GM12892 (cell line): ENCODE data around the gene ST3GAL5.

ENCODE experiments used
- DNase-seq: peaks from one replicate; pipeline ENCODE4 v3.0.0; 2011; ENCODE audit not compliant: insufficient read length
- FAIRE-seq: peaks from 2 replicates; lab custom pipeline; 2011; peaks lifted over from hg19 to GRCh38; lab: Jason Lieb, UNC
- POLR2A ChIP-seq: IDR thresholded peaks from 2 replicates; pipeline ENCODE4 v1.6.1; 2011; ENCODE audit warnings: low read depth, low read length, control low read depth
- POLR2AphosphoS5 ChIP-seq: IDR thresholded peaks from 2 replicates; pipeline ENCODE4 v1.6.1; 2011; ENCODE audit warnings: low read depth, low read length, control low read depth
- TAF1 ChIP-seq: IDR thresholded peaks from 2 replicates; pipeline ENCODE4 v1.6.1; 2011; ENCODE audit warnings: low read depth, mild to moderate bottlenecking, control low read depth, low read length, borderline replicate concordance

The ST3GAL5 gene

DNA sequence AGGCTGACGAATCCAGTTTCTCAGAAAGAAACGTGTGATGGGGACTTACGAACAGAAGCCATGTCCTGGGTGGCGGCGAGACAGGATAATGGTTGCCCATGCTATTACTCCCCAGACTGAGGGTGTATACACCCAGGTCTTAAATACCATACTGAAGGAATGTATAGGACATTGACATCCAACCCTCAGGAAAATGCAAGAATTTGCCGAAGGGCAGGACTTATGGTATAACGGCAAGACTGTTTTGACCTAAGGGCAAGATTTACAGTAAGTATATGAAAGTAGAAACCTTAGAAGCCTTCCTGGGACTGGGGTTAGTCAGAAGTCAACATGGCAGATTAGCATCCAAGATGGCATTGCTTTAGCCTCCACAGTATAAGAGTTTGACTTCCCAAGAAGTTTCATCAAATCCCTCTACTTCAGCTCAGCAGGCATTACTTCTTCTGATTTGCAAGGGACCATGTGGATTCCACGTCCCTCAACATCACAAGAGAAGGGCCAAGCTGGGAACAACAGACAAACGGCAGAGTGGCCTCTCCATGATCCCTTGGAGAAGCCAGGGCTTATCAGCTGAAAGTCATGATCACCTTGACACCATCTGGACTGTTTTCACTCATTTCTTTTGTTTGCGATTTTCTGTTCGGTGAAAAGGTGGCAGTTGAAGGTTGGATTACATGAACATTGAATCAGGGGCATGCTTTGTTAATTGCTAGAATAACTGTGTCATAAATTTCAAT is 21.1 kb downstream of the ST3GAL5 start:
- no peak for TF ChIP-seq POLR2AphosphoS5
- TF ChIP-seq POLR2A, result no peak
- no peak for TF ChIP-seq TAF1
- FAIRE-seq, result no peak
- DNase-seq, result no peak

GRCh38 chr2:85867121-85867520 is 21.7 kb downstream of the ST3GAL5 start:
- TF ChIP-seq TAF1, result no peak
- TF ChIP-seq POLR2A, result no peak
- TF ChIP-seq POLR2AphosphoS5, result no peak
- DNase-seq (no peak), FAIRE-seq (no peak)

DNA sequence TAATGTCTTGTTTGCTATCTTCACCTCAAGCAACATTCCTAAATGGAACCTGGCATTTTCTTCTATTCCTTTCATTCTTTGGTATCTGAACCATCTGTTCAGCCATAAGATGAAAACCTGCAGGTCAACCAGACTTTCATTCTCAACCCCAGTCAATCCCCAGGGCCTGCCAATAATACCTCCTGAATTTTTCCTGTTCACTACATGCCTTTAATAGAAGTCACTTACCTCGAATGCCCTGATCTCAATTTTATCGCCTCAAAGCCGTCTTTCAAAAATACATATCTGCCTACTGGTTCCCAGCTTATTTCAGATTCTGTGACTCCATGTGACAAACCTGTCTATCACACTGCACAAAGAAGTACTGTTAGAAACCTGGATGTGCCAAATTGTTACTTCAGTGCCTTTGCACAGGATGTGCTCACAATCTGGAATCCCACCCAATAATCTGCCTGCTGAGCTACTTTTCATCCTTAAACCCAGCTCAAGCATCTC is 22.6 kb downstream of the ST3GAL5 start:
- TF ChIP-seq TAF1 (no peak), POLR2AphosphoS5 (no peak), POLR2A (no peak)
- FAIRE-seq (no peak), DNase-seq (no peak)

DNA sequence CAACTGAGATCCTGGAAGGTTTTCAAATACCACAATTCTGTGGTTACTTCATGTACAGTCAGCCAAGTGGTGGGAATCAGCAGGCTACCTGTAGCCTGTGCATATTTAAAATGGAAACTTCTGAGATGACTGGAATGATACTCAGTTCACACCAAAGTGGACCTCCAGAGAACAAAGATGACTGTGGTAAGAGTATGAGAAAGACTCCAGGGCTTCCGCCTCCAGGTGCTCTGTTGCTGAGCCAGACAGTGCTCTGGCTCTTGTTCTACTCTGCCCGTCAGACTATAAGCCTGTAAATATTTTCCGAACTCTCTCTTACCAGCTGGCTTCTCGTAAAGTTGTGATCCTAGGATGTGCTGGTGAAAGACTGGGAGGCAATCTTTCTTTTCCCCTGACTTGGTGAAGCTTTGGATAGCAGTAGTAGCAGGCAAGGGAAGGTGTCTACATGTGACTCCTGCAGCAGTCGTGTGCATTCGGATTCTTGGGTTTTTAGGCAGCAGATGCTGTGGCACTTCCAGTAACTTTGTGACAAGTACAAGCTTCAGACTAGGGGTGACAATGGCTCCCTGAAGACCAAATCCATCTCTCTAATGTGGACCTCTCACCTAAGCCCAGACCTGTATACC is 23.1 kb downstream of the ST3GAL5 start:
- TF ChIP-seq POLR2AphosphoS5 (no peak), TAF1 (no peak), POLR2A (no peak)
- no peak for DNase-seq
- FAIRE-seq, result no peak

GRCh38 chr2:85864654-85865053 is 24.1 kb downstream of the ST3GAL5 start:
- FAIRE-seq, result no peak
- TF ChIP-seq POLR2AphosphoS5 (no peak), TAF1 (no peak), POLR2A (no peak)
- DNase-seq, result no peak

DNA sequence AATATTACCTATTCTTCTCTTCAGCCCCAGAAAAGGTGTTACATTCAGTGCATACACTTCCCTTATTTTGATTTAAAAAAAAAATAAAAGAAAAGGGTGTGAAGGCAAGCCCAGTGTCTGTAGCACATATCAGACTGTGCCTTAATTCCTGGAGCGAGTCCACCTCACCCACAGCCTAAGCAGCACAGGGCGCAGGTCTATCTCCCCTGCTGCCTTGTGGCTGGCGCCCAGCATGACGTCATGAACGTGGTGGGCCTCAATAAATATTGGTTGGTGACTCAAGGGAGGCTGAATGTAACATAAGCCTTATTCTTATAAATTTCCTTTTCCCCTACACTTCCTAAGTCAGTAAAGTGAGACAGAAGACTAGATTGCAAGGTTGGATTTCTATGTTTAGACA is 26.4 kb downstream of the ST3GAL5 start:
- no peak for FAIRE-seq
- DNase-seq, result no peak
- TF ChIP-seq POLR2A (no peak), TAF1 (no peak), POLR2AphosphoS5 (no peak)

DNA sequence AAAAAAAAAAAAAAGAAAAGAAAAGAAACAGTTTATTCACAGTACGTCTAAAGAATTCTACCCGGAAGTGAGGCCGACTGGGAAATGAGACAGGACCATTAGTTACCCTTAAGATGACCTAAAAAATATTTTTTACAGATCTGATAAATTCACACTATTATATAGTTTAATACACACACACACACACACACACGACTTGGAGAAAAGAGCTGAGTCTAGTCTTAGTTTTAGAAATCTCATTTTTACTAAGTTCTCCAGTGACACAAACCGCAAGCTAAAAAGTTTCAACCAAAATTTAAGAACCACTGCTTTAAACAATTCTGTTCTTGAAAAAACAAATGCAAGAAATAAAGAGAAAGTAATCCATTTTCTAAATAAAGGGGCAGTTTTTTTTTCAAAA is 27.1 kb downstream of the ST3GAL5 start:
- DNase-seq, result no peak
- FAIRE-seq, result no peak
- TF ChIP-seq POLR2AphosphoS5 (no peak), POLR2A (no peak), TAF1 (no peak)

GRCh38 chr2:85861180-85861579 is 27.6 kb downstream of the ST3GAL5 start:
- FAIRE-seq, result peak; percentile 50
- TF ChIP-seq TAF1, result no peak
- TF ChIP-seq POLR2AphosphoS5, result no peak
- TF ChIP-seq POLR2A, result no peak
- no peak for DNase-seq

GRCh38 chr2:85858841-85859240 is 29.9 kb downstream of the ST3GAL5 start:
- FAIRE-seq, result peak; percentile 5
- TF ChIP-seq POLR2AphosphoS5 (no peak), POLR2A (no peak), TAF1 (no peak)
- no peak for DNase-seq

DNA sequence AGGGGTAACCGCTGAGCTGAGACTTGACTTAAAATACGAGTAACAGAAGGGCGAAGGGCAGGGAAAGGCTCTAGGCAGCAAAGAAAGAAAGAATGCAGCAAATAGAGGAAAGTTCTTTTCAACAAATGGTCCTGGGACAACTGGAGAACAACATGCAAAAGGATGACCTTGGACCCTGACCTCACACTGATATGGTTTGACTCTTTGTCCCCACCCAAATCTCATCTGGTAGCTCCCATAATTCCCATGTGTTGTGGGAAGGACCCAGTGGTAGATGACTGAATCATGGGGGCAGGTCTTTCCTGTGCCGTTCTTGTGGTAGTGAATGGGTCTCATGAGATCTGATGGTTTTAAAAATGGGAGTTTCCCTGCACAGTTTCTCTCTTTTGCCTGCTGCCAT is 33.9 kb downstream of the ST3GAL5 start:
- DNase-seq, result no peak
- FAIRE-seq, result no peak
- TF ChIP-seq POLR2A (no peak), POLR2AphosphoS5 (no peak), TAF1 (no peak)

DNA sequence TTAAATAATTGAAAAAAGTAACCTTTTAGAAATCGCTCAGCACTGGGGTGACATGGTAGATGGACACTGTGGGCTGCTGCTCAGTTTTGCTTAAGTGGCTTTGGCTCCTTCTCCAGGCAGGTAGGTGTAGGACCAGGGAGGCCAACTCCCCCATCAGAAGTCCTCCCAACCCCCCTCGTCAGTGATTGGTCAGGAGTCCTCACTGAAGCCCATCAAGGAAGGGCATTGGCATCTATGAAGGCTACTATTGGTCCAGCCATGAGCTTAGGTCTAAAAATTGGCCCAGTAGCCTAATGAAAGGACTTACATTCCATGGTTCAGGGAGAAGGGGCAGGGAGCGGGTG is 34.7 kb downstream of the ST3GAL5 start:
- FAIRE-seq (peak; percentile 21), DNase-seq (no peak)
- TF ChIP-seq TAF1 (no peak), POLR2A (no peak), POLR2AphosphoS5 (no peak)

GRCh38 chr2:85853499-85854165 is 35.2 kb downstream of the ST3GAL5 start:
- TF ChIP-seq TAF1, result no peak
- no peak for TF ChIP-seq POLR2A
- no peak; the same call in 1 of the 2 replicates for TF ChIP-seq POLR2AphosphoS5
- DNase-seq (no peak), FAIRE-seq (peak; percentile 87)

- peak; percentile 79 for FAIRE-seq
These were observed 35.8 kb downstream of the ST3GAL5 start for GRCh38 chr2:85852937-85853498.

More at GRCh38 chr2:85852937-85853498, 35.8 kb downstream of the ST3GAL5 start:
- TF ChIP-seq POLR2AphosphoS5 (no peak), TAF1 (no peak), POLR2A (no peak; the same call in 1 of the 2 replicates)
- DNase-seq, result no peak
